HG03460 (cell line): ENCODE data around the gene WDFY2.
A peak's percentile ranks its signal among the peaks of the same experiment; 100 is the strongest.
"Not testable (repeated sequence)": the region's sequence is repeated elsewhere in the genome, so short reads cannot be mapped to it uniquely, and the experiment has no call there.

Experiments used
- ATAC-seq: cut with Tn5 transposase; IDR thresholded peaks from one replicate; pipeline ENCODE4 v1.9.1; 2021; ENCODE audit not compliant: unreplicated experiment

Gene WDFY2, protein sequence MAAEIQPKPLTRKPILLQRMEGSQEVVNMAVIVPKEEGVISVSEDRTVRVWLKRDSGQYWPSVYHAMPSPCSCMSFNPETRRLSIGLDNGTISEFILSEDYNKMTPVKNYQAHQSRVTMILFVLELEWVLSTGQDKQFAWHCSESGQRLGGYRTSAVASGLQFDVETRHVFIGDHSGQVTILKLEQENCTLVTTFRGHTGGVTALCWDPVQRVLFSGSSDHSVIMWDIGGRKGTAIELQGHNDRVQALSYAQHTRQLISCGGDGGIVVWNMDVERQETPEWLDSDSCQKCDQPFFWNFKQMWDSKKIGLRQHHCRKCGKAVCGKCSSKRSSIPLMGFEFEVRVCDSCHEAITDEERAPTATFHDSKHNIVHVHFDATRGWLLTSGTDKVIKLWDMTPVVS

GRCh38 chr13:51583875-51584730 is at the start of gene WDFY2:
WDFY2 (plus strand) TSS chr13:51584462; CDS start chr13:51584688, 226 bp downstream.
- ATAC-seq = peak; percentile 77

- ATAC-seq = no peak
These were observed 45.6 kb upstream of the WDFY2 start for GRCh38 chr13:51538591-51539179.

- ATAC-seq = no peak
These were observed 44.4 kb upstream of the WDFY2 start for GRCh38 chr13:51539887-51540286.

DNA sequence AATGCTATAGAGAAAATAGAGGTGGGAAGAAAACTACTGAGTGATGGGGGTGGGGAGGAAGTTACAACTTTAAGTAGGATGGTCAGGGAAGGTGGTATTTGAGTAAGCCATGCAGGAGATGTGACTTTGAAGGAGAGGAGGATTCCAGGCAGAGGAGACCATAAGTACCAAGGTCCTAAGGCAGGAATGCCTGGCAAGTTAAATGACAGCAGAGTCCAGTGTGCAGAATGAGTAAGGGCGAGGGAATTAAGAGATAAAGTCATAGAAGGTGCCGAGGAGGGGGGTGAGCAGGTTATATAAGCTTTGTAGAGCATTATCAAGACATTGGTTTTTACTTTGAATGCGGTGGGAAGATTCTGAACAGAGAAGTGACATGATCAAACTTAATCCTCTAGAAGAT is 43.2 kb upstream of the WDFY2 start:
- no peak for ATAC-seq

GRCh38 chr13:51541809-51542258 is 42.4 kb upstream of the WDFY2 start:
- no peak for ATAC-seq

DNA sequence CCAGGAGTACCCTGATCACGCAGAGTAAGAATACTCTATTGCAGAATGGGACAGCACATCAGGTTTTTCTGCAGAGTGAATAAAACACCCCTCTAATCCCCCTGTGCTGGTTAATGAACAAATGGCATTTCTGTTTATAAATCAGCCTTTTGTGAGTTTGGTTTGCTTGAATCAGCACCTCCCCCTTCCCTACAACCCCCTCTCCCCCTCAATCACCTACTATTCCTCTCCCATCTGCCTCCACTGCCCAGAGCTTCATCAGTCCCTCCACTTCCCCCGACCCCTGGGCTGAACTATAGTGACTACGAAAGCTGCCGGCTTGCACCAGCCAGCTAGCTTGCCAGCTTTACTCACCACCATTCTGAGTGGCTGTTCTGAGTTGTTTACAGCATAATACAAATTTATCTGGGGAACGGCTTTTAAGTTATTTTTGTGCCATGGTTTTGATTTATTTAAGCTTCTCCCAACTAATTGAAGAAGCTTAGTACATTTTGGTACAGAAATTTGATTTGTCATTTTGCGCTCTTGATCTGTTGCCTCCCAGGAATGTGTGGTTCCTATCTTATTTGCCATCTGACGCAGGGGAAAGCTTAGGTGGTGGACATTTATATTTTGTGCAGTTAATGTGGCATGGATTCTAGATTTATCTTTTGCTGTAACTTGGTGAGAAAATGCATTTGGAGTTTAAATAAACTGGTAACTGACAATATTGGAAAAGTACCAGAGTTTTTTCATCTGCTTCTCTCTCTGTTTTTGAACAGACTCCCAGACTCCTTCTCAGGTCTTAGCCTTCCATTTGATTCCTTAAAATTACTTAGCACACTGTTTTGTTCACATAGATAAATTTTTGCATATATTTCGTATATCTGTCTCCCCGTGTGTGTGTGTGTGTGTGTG is 41.7 kb upstream of the WDFY2 start:
- ATAC-seq = no peak

DNA sequence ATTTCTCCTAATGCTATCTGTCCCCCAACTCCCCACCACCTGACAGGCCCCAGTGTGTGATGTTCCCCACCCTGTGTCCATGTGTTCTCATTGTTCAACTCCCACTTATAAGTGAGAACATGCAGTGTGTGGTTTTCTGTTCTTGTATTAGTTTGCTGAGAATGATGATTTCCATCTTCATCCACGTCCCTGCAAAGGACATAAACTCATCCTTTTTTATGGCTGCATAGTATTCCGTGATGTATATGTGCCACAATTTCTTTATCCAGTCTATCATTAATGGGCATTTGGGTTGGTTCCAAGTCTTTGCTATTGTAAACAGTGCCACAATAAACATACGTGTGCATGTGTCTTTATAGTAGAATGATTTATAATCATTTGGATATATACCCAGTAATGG is 38.8 kb upstream of the WDFY2 start:
- ATAC-seq = not testable (repeated sequence)

GRCh38 chr13:51547425-51548176 is 36.7 kb upstream of the WDFY2 start:
- ATAC-seq = no peak

GRCh38 chr13:51549050-51549449 is 35.2 kb upstream of the WDFY2 start:
- peak; percentile 50 for ATAC-seq

DNA sequence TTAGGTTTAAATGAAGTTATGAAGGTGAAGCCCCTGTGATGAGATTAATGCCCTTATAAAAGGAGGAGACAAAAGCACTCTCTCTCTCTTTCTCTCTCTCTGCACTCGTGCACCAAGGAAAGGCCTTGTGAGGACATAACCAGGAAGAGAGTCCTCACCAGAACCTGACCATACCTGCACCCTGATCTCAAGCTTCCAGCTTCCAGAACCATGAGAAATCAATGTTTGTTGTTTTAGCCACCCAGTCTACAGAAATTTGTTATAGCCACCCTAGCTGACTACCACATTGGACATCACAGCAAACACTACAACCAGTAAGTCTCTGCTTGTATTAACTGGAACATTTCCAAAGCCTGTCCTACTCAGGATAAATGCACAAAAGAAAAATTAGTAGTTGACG is 34.7 kb upstream of the WDFY2 start:
- no peak for ATAC-seq

DNA sequence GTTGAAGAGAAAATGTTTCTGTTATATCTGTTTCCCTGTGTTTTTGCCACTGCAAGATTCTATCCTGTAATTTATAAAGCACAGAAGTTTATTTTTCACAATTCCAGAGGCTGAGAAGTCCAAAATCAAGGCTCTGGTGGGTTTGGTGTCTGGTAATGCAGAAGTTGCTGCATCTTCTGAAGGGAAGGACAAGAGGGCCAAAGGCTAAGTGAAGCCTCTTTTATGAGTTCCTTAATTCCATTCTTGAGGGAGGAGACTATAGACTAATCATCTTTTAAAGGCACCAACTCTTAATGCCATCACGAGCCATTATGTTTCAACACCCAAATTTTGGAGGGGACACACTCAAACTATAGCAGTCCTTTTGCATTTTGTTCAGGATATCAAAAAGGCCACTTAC is 34.1 kb upstream of the WDFY2 start:
- no peak for ATAC-seq

DNA sequence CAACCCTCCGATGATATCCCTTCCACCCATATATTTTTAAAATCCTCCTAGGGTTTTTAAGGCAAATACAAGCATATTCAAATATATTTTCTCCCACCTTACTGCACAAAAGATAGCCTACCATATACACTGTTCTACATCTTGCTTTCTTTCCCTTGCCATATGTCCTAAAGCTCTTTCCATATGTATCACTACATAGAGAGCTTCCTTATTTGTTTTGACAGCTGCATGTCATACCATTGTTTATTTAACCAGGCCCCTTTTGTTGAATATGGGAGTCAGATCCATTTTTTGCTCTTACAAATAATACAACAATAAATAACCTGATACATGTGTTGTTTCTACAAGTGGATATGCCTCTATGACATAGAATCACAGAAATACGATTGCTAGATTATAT is 32.8 kb upstream of the WDFY2 start:
- ATAC-seq = no peak

DNA sequence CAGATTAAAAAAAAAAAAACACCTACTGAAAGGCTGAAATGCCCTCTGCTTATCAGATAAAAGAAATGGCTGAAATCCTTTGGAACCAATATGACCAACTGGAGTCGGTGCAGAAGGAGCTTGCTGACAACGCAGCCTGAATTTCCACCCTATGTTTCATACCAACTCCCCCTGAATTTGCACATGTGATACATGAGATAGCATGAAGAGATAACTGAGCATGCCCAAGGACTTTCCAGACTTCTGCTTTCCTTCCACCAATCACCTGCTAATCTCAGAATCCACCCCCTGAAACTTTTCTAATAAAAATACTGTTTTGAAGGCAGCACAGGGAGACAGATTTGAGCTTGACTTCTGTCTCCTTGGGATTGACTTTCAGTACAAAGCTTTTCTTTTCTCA is 32.2 kb upstream of the WDFY2 start:
- ATAC-seq = no peak

DNA sequence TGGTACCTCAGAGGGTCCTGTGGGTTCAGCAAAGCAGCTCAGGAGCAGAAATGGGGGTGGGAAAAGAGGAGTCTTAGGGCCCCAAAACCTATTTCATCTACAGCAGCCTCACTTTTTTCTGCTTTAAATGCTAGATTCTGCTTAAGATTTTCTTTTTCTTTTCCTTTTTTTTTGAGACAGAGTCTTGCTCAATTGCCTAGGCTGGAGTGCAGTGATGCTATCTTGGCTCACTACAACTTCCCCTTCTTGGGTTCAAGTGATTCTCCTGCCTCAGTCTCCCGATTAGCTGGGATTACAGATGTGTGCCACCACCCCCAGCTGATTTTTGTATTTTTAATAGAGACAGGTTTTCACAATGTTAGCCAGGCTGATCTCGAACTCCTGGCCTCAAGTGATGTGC is 30.7 kb upstream of the WDFY2 start:
- no peak for ATAC-seq

DNA sequence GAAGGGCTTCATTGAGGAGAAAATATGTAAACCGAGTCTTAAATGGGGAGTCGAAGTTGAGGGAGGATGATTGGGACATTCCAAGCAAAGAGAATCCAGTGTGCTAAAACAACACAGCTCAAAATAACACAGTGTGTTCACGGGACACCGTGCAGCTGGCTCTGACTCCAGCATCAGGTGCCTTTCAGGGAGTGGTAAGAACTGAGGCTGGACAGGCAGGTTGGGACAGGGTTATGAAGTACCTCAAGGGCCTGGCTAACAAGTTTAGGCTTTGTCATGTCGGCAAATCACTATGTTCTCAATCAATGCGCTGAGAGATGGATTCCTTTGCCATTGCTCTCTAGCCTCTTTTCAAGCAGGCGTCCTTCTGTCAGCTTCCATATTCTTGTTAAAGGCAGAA is 27.5 kb upstream of the WDFY2 start:
- ATAC-seq = no peak

DNA sequence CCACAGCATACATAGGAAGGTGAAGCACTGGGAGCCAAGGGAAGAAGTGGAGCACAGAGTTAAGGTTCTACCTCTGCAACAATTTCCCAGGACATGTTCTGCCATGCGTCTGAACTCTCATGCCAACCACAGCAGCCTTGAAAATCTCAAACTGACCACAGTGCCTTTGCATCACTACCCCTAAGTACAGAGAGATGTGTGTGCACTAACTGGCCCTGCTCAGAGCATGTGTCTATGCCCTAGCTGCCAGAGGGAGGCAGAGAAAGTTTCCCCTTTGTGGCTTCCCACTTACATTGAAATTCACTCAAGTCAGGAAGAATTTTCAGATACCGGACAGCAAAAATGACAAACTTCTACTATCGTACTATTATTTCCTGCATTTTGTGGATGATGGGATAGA is 26.8 kb upstream of the WDFY2 start:
- no peak for ATAC-seq

- no peak for ATAC-seq
These were observed 26.2 kb upstream of the WDFY2 start for GRCh38 chr13:51557875-51558612.

DNA sequence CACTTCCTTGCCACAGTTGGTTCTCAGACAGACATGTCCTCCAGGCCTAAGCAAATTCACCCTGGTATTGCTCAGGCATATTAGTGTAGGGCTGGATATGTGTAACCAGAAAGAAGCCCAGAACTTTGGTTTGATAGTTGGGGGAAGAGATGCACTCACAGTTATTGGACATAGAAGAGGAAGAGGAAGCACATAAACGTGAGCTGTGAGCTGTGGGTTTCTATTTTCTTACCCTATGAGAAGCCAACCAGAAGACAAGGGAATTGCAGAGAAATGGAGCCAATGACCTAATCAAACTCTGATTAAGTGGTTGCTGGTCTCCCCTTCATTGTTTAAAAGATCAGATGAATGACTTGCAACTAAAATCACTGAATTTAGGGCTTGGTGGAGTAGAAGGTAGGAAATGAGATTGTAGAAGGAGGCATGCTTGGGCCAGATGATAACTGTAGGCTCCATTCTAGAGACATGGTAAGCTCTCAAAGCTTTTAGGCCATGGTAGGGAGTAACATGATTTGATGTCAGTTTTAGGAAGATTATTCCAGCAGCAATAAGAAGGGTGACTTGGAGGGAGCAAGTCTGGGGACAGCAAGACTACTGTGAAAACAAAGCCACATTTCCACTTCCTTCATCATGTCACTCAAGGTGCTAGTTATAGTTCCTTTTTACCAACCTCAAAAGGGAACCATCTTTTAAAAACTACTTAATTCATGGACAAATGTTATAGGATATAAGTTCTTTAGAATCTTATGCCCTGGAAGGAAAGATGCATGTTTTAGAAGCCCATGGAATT is 24.1 kb upstream of the WDFY2 start:
- no peak for ATAC-seq
